ENCODE results near the gene RING1. TPM values are rescaled to one million over a fixed set of nuclear protein-coding genes. Genes with fewer than 3 reads are reported as not detected.
A peak's percentile ranks its signal among the peaks of the same experiment; 100 is the strongest.

RING1 gene
- total RNA-seq, 1 donor from 2014 or later = 30.8 TPM

- no peak overlapping the region for H2AFZ ChIP-seq (ENCODE audit: low read depth, low read length)
Measured at GRCh38 chr6:33191383-33192104, 16.8 kb upstream of the RING1 start.

GRCh38 chr6:33192105-33192646 lies 16.1 kb upstream of the RING1 start, which contains the start of gene COL11A2:
COL11A2 (minus strand) TSS chr6:33192467; CDS start chr6:33192240, 227 bp downstream.
- peak within 1 kb of the TSS; percentile 75 for H3K4me3 Mint-ChIP-seq (ENCODE audit: unreplicated experiment)
- DNase-seq (ENCODE audit: low read depth) (no peak), FAIRE-seq (no peak)
- TF ChIP-seq EZH2 (IDR thresholded peaks at IDR 0.05; ENCODE audit: insufficient read depth, low read length) (no peak), CTCF (IDR thresholded peaks at IDR 0.05; ENCODE audit: insufficient read depth, low read depth, low read length) (no peak)
- peaks cover 2% of the 10 kb centered on the region for H3K9me3 Mint-ChIP-seq (ENCODE audit: unreplicated experiment)
- Histone ChIP-seq H3K4me3 (ENCODE audit: insufficient read depth, low read depth, low read length) (peak within 1 kb of the TSS; percentile 51), H3K79me2 (ENCODE audit: insufficient read depth, low read length) (peaks cover 5% of the 10 kb centered on the region), H3K27me3 (ENCODE audit: insufficient read depth, low read length) (peaks cover 13% of the 10 kb centered on the region), H2AFZ (ENCODE audit: low read depth, low read length) (peak within 1 kb of the TSS; percentile 52), H3K9me3 (ENCODE audit: insufficient read depth, low read depth, low read length) (no peaks in the 10 kb centered on the region), H3K27ac (ENCODE audit: low read depth, low read length) (no peak within 1 kb of the TSS), H3K4me1 (ENCODE audit: insufficient read depth, low read length) (no peaks in the 10 kb centered on the region), H3K4me2 (ENCODE audit: low read length) (peak within 1 kb of the TSS; percentile 86), H4K20me1 (ENCODE audit: insufficient read depth, low read length) (peaks cover 40% of the 10 kb centered on the region), H3K36me3 (ENCODE audit: insufficient read depth, low read length) (peaks cover 29% of the 10 kb centered on the region), H3K9ac (ENCODE audit: low read length) (peak within 1 kb of the TSS; percentile 56)
- H3K36me3 Mint-ChIP-seq (ENCODE audit: low read depth, unreplicated experiment) = peaks cover 20% of the 10 kb centered on the region
- peaks cover 8% of the 10 kb centered on the region for H3K4me1 Mint-ChIP-seq (ENCODE audit: low read depth, unreplicated experiment)
- peak within 1 kb of the TSS; percentile 27 for H3K27ac Mint-ChIP-seq (ENCODE audit: unreplicated experiment)
- peaks cover 28% of the 10 kb centered on the region for H3K27me3 Mint-ChIP-seq (ENCODE audit: low read depth, unreplicated experiment)

More at GRCh38 chr6:33191383-33192104, 16.8 kb upstream of the RING1 start:
- peaks cover 3% of the 10 kb centered on the region for H3K79me2 ChIP-seq (ENCODE audit: insufficient read depth, low read length)
- Mint-ChIP-seq H3K27me3 (ENCODE audit: low read depth, unreplicated experiment) (peaks cover 32% of the 10 kb centered on the region), H3K27ac (ENCODE audit: unreplicated experiment) (no peak overlapping the region), H3K4me3 (ENCODE audit: unreplicated experiment) (no peak overlapping the region), H3K36me3 (ENCODE audit: low read depth, unreplicated experiment) (peaks cover 19% of the 10 kb centered on the region), H3K9me3 (ENCODE audit: unreplicated experiment) (peaks cover 2% of the 10 kb centered on the region), H3K4me1 (ENCODE audit: low read depth, unreplicated experiment) (peaks cover 4% of the 10 kb centered on the region)
- DNase-seq (ENCODE audit: low read depth) (no peak), FAIRE-seq (no peak)
- H3K9me3 ChIP-seq (ENCODE audit: insufficient read depth, low read depth, low read length) = no peaks in the 10 kb centered on the region
- H3K27me3 ChIP-seq (ENCODE audit: insufficient read depth, low read length) = peaks cover 13% of the 10 kb centered on the region
- no peaks in the 10 kb centered on the region for H3K4me1 ChIP-seq (ENCODE audit: insufficient read depth, low read length)
- TF ChIP-seq EZH2 (IDR thresholded peaks at IDR 0.05; ENCODE audit: insufficient read depth, low read length) (no peak), CTCF (IDR thresholded peaks at IDR 0.05; ENCODE audit: insufficient read depth, low read depth, low read length) (no peak)
- H3K36me3 ChIP-seq (ENCODE audit: insufficient read depth, low read length) = peaks cover 24% of the 10 kb centered on the region
- peaks cover 34% of the 10 kb centered on the region for H4K20me1 ChIP-seq (ENCODE audit: insufficient read depth, low read length)
- no peak overlapping the region for H3K4me2 ChIP-seq (ENCODE audit: low read length)
- no peak overlapping the region for H3K9ac ChIP-seq (ENCODE audit: low read length)
- no peak overlapping the region for H3K27ac ChIP-seq (ENCODE audit: low read depth, low read length)
- no peak overlapping the region for H3K4me3 ChIP-seq (ENCODE audit: insufficient read depth, low read depth, low read length)

Measured in astrocyte (in vitro differentiated cells and primary cell).